ENCODE data around the gene ENOX2. TPM values are rescaled to one million over a fixed set of nuclear protein-coding genes. Genes with fewer than 3 reads are reported as not detected.

The ENOX2 gene
- total RNA-seq, result 8.9 and 9.6 TPM in 2 replicates

DNA sequence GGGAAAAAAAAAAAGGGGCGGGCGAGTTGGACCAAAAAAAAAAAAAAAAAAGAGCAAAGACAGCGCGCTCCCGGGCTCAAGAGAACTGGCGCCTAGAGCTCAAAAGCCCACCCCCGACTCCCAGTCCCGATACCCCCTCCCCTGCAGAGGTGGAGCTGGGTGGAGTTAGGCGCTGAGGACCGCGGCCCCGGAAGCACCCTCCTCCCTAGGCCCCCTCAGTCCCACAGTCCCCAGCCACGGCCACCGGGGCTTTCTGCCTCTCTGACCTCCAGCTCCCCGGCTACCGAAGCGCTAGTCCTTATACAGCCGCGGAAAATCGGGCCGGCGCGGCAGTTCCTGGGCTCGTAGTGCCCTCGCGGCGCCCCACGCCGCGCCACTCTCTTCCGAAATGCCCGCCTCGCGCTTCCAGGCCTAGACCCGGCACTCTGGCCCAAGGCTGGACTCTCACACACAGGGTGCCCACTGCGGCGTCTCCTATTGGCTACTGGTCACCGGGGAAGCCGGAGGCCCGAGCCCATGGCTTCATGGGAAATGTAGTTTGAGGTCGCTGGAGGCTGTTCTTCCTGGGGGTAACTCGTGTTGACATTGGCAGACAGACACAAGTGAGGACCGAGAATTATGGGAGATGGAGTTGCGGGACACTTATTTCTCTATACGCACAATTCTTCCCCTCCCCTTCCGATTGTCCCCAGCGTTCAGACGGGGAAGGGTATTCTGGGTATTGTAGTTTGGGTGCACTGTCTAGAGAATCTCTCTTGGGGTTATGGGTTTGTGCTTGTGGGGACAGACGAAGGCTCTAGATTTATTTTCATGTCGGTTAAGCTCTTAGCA, at the start of gene ENOX2:
TSS of gene ENOX2 (minus strand) at position 427 of the 831 bp plus-strand sequence. CDS start 199,993 bp downstream, outside the sequence.

Other genes starting within 250 kb of the ENOX2 start
- not detected in 2 replicates for gene ARHGAP36, start 155.1 kb upstream of the ENOX2 start, total RNA-seq

All from myometrial cell (primary cell).